GM20431 (cell line): ENCODE results near the gene MED19.

Experiments
- in situ Hi-C: fragments of 300-500 bp; cut with MseI, MboI; formaldehyde crosslinking; loops from one replicate; pipeline ENCODE4 v1.15.0; 2020; ENCODE audit warnings: low sequenced_read_pairs; ENCODE audit not compliant: unreplicated experiment

The MED19 gene

GRCh38 chr11:57657194-57658022, 54.6 kb downstream of the MED19 start, which contains the start of gene CLP1:
Gene CLP1, plus strand, starts transcription at chr11:57657762. Its CDS starts 1,715 bp downstream, at chr11:57659477.
- in situ Hi-C loops = loop anchor here (25.0 kb wide), 1 partner anchor 320 kb away; the partner anchor contains the start of genes P2RX3 and SSRP1

GRCh38 chr11:57656885-57657193, 55.2 kb downstream of the MED19 start:
- in situ Hi-C loops = loop anchor here (25.0 kb wide), 1 partner anchor 320 kb away; the partner anchor contains the start of genes P2RX3 and SSRP1
